K562 (cell line): ENCODE measurements around the gene HSF5. TPM values are rescaled to one million over a fixed set of nuclear protein-coding genes. Genes with fewer than 3 reads are reported as not detected.

ENCODE experiments used
- BRF1 ChIP-seq: IDR thresholded peaks from 3 replicates; pipeline ENCODE4 v1.6.1; 2011; ENCODE audit warnings: borderline replicate concordance, mild to moderate bottlenecking; ENCODE audit not compliant: insufficient read length; ENCODE audit errors: extremely low read depth
- CBX8 ChIP-seq: fragments of 200-600 bp; sonication (generic); IDR thresholded peaks from 2 replicates; pipeline ENCODE4 v1.6.1; 2012; ENCODE audit warnings: borderline replicate concordance, mixed run types, low read depth, mild to moderate bottlenecking, moderate library complexity, mixed read lengths, low read length, control low read depth, inconsistent platforms; ENCODE audit not compliant: poor library complexity, severe bottlenecking; ENCODE audit errors: extremely low read depth
- DMBX1 ChIP-seq: fragments of 250-450 bp; sonication (Bioruptor Pico); IDR thresholded peaks from 2 replicates; pipeline ENCODE4 v1.8.0; 2022; ENCODE audit warnings: inconsistent platforms, mild to moderate bottlenecking, moderate library complexity, borderline replicate concordance
- ELF1 ChIP-seq: fragments of 200-800 bp; sonication (Bioruptor generic); IDR thresholded peaks from 2 replicates; pipeline ENCODE4 v1.6.1; 2016; ENCODE audit warnings: missing genetic modification characterization, missing compliant biosample characterization
- HDGF ChIP-seq: fragments of 450-650 bp; IDR thresholded peaks from 2 replicates; pipeline ENCODE4 v1.6.1; 2016
- HMGXB4 ChIP-seq: sonication (generic); formaldehyde crosslinking; IDR thresholded peaks from 2 replicates; pipeline ENCODE4 v1.8.1; 2023; ENCODE audit warnings: mild to moderate bottlenecking, missing genetic modification reagents
- IRF2 ChIP-seq: sonication (generic); formaldehyde crosslinking; IDR thresholded peaks from 2 replicates; pipeline ENCODE4 v1.8.1; 2022; ENCODE audit warnings: mild to moderate bottlenecking, missing genetic modification reagents
- POLR2AphosphoS5 ChIP-seq: IDR thresholded peaks from 2 replicates; pipeline ENCODE4 v1.6.1; 2011; ENCODE audit warnings: mild to moderate bottlenecking, low read depth, low read length, moderate library complexity; ENCODE audit not compliant: control insufficient read depth, insufficient read depth
- POLR2H ChIP-seq: IDR thresholded peaks from 2 replicates; pipeline ENCODE4 v1.6.1; 2016; ENCODE audit warnings: missing genetic modification characterization, low read depth, mild to moderate bottlenecking, control low read depth, missing compliant biosample characterization, moderate library complexity
- SP1 ChIP-seq: sonication (generic); formaldehyde crosslinking; IDR thresholded peaks from 2 replicates; pipeline ENCODE4 v1.8.1; 2022; ENCODE audit warnings: mild to moderate bottlenecking, missing genetic modification reagents
- STAG1 ChIP-seq: sonication (generic); formaldehyde crosslinking; IDR thresholded peaks from 2 replicates; pipeline ENCODE4 v1.5.0; 2020; ENCODE audit warnings: missing genetic modification reagents, borderline replicate concordance
- TAF15 ChIP-seq: fragments of 200-400 bp; formaldehyde crosslinking; IDR thresholded peaks from 2 replicates; pipeline ENCODE4 v1.6.1; 2017; ENCODE audit warnings: mild to moderate bottlenecking, low read depth, low read length, moderate library complexity
- TBL1XR1 ChIP-seq, 2 experiments: IDR thresholded peaks; 2 replicates each; pipeline ENCODE4 v1.6.1; 2012; ENCODE audit warnings: improper control_type of control experiment in 2 of 2, low read length in 2 of 2, mild to moderate bottlenecking in 1 of 2
- ZBTB5 ChIP-seq: fragments of 450-650 bp; IDR thresholded peaks from 2 replicates; pipeline ENCODE4 v1.6.1; 2017; ENCODE audit warnings: antibody characterized with exemption
- ZBTB9 ChIP-seq: fragments of 450-650 bp; formaldehyde crosslinking; IDR thresholded peaks from 2 replicates; pipeline ENCODE4 v1.4.0; 2020; ENCODE audit warnings: mild to moderate bottlenecking, moderate library complexity
- ZNF212 ChIP-seq: fragments of 450-650 bp; formaldehyde crosslinking; IDR thresholded peaks from 2 replicates; pipeline ENCODE4 v1.4.0; 2020; ENCODE audit warnings: mild to moderate bottlenecking
- ZNF282 ChIP-seq: sonication (generic); formaldehyde crosslinking; IDR thresholded peaks from 2 replicates; pipeline ENCODE4 v1.8.1; 2023; ENCODE audit warnings: missing genetic modification reagents
- ZNF41 ChIP-seq: fragments of 250-450 bp; sonication (Bioruptor Pico); conservative IDR thresholded peaks from 2 replicates; pipeline ENCODE4 v1.4.0; 2020; ENCODE audit warnings: mild to moderate bottlenecking
- ZNF551 ChIP-seq: fragments of 250-450 bp; sonication (Bioruptor Pico); IDR thresholded peaks from 2 replicates; pipeline ENCODE4 v1.5.0; 2021; ENCODE audit warnings: mild to moderate bottlenecking, moderate library complexity
- ZNF57 ChIP-seq: fragments of 450-650 bp; formaldehyde crosslinking; IDR thresholded peaks from 2 replicates; pipeline ENCODE4 v1.4.0; 2020; ENCODE audit warnings: mild to moderate bottlenecking, moderate library complexity
- ZNF740 ChIP-seq, 3 experiments: fragments of 200-800 bp in 1 of 3; sonication (Bioruptor generic) in 1 of 3; sonication (generic) in 1 of 3; formaldehyde crosslinking in 1 of 3; IDR thresholded peaks; 2 replicates each; pipeline versions ENCODE4 v1.6.1 to v1.8.0; 2016 to 2022; ENCODE audit warnings: mild to moderate bottlenecking in 2 of 3, missing compliant biosample characterization in 2 of 3, missing genetic modification characterization in 2 of 3, missing genetic modification reagents in 1 of 3
- polyA plus RNA-seq, 8 experiments: library from polyadenylated mRNA; depleted of rRNA in 4 of 8; stranded (reverse) in 5 of 8; unstranded in 3 of 8; fragments of >200 nt; fragmentation: Nextera tagmentation in 2 of 8; fragmentation: Illumina TruSeq in 1 of 8; extraction: Ambion mirVana in 2 of 8; extraction: Trizol in 1 of 8; gene quantifications; 2 replicates each; pipeline versions ENCODE4 v1.2.1 to v1.2.3, GENCODE V29; 2011 to 2014; ENCODE audit warnings: inconsistent platforms in 1 of 8, missing spikeins in 1 of 8
- total RNA-seq, 7 experiments: library from RNA; depleted of rRNA in 6 of 7; stranded (reverse); fragments of >200 nt in 6 of 7; fragmentation: Illumina TruSeq in 2 of 7; extraction: Trizol in 2 of 7; gene quantifications; 2 replicates each; pipeline versions ENCODE4 v1.2.1 to v1.2.3, GENCODE V29; 2011 to 2021; ENCODE audit warnings: low replicate concordance in 1 of 7

Gene HSF5
- total and polyA plus RNA-seq, 9 of the 15 experiments (the other 6 are each of a cell fraction or from before 2014, with no cell fraction given) = 0.04 TPM; not detected in 8

- TF ChIP-seq CBX8 = no peak
- TF ChIP-seq ZNF282 (CRISPR knock-in tag) = no peak
- no peak; the same call in 1 of the 2 replicates for TF ChIP-seq HDGF
- TF ChIP-seq HMGXB4 = no peak
- peak; percentile 30 for TF ChIP-seq DMBX1
- no peak for TF ChIP-seq ZNF212 (CRISPR knock-in tag)
- no peak for TF ChIP-seq POLR2H (tag)
- TF ChIP-seq BRF1 = no peak
- TF ChIP-seq ZNF57 (CRISPR knock-in tag) = no peak
- TF ChIP-seq ZBTB5 = no peak
- no peak for TF ChIP-seq TAF15
- TF ChIP-seq ZNF41 = no peak
- peak; percentile 62 for TF ChIP-seq SP1 (CRISPR knock-in tag)
- no peak for TF ChIP-seq STAG1
- no peak for TF ChIP-seq ZNF740 (CRISPR knock-in tag; IDR thresholded peaks at IDR 0.05)
- no peak for TF ChIP-seq ZNF740 (tag; IDR thresholded peaks at IDR 0.05)
- TF ChIP-seq POLR2AphosphoS5 = peak; percentile 87
- no peak for TF ChIP-seq ELF1 (tag)
- no peak for TF ChIP-seq IRF2
- TF ChIP-seq ZBTB9 = 0 out of 2 replicates have a peak, but pooled peaks have one; percentile 63
- peak in 1 of 2 experiments; percentile 83; a peak in 2 of 4 replicates for TF ChIP-seq TBL1XR1 (IDR thresholded peaks at IDR 0.05; ENCODE audit: low read length in 2 of 2)
- no peak for TF ChIP-seq ZNF551 (CRISPR knock-in tag)
Measured at GRCh38 chr17:58492238-58493121, 4.3 kb upstream of the HSF5 start (continued).
